GDM1 (cell line): ENCODE results near the gene POF1B.

Experiments
- DNase-seq: peaks from one replicate; lab custom pipeline; 2025; lab: John Stamatoyannopoulos, UW

Gene POF1B

DNA sequence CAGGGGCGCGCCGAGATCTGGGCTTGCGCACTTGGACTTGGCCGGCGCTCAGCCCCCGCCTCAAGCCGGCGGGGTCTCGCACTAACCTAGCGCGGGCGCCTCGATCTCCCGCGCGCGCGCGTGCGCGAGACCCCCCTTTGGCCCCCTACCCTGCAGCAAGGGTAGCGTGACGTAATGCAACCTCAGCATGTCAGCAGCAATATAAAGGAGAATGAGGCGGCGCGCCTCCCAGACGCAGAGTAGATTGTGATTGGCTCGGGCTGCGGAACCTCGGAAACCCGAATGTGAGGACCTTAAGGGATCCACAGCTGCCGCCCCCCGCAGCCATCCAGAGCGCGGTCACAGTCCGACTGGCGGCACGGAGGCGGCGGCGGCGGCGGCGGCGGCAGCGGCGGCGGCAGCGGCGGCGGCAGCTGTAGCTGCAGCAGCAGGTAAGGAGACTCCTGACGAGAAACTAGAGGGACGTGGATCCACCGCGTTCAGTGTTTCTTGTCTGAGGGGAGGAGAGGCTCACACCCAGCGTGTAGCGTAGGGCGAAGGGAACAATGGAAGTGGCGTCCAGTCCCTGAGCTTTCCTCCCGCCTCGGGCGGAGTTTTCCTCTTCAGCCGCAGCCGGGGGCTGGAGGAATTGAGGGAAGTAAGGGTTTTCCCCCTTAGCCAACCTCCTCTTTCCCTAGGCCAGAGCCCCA is 135.6 kb downstream of the POF1B start, which contains the start of the genes SATL1 and ZNF711:
Gene SATL1, minus strand, starts transcription at position 19 of the 689 bp plus-strand sequence. CDS start 134,811 bp downstream, outside the sequence.
Gene ZNF711, plus strand, starts transcription at position 231 of the 689 bp plus-strand sequence. CDS start 3,582 bp downstream, outside the sequence.
- peak; percentile 72 for DNase-seq

DNA sequence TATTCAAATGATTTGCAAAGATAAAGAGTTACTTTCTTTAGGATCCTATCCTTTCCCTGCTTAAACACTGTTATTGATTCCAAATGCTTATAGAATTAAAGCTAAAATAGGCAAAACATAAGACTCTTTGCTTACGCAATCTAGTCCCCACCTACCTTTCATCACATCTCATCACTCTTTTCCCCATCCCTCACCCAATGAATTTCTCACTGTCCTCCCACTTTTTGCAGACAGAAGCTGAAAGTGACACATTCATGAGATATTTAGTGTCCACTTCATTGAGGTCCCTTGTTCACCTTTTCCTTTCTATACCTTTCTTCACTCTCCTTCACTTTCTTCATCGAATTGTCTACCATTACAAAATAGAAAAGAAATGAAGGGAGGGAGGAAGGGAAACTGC is 136.3 kb downstream of the POF1B start:
- no peak for DNase-seq
